ENCODE results near the gene CTNNBIP1.

Gene CTNNBIP1

DNA sequence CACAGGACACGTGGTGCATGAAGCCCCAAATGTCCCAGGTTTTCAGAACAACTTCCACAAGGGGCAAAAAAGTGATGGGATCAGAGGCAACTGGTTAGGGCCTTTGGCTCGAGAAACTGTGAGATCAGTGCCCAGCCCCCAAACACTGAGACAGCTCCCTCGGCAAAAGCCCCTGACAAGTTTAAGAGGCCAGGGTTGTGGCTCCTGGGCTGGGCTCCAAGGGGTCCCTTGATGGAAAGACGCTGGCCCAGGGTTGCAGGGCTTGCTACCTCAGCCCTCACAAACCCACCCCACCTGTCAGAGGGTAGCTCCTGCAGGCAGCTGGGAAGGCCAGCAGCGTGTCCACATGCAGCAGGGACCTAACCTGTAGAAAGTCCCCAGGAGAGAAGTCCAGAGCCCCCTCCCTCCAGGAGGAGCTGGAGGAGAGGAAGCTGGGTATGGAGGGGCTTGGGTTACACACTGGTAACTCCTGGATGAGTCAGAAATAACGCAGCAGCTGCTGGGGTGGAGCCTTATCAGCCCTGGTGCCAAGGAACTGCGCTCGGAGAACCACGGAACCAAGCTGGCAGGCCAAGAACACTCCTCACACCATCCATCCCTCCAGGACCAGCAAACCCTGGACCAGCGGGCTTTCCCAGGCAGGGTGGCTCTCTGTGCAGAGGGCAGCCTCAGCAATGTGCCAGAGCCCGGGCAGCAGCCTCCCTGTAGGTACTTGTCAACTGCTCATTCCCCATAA lies 37.5 kb downstream of the CTNNBIP1 start:
- H3K27ac ChIP-seq, result no peak overlapping the region
- H3K4me3 ChIP-seq, result no peak overlapping the region
- H3K9ac ChIP-seq, result no peak overlapping the region
- H3K36me3 ChIP-seq, result peaks cover 17% of the 10 kb centered on the region
- H3K27me3 ChIP-seq, result no peaks in the 10 kb centered on the region
- no peak for TF ChIP-seq Cebpa-rat (IDR thresholded peaks at IDR 0.05)
- H3K4me2 ChIP-seq, result peak overlapping the region; percentile 5; the same call in 1 of the 2 replicates
- no peaks in the 10 kb centered on the region for H3K9me3 ChIP-seq
- peaks cover 26% of the 10 kb centered on the region for H4K20me1 ChIP-seq
- peaks cover 45% of the 10 kb centered on the region for H3K4me1 ChIP-seq

- peaks cover 52% of the 10 kb centered on the region for H3K4me1 ChIP-seq
- H3K27me3 ChIP-seq, result no peaks in the 10 kb centered on the region
- no peak for TF ChIP-seq Cebpa-rat (IDR thresholded peaks at IDR 0.05)
- H3K9me3 ChIP-seq, result no peaks in the 10 kb centered on the region
- H3K9ac ChIP-seq, result no peak overlapping the region
- no peak overlapping the region for H3K4me3 ChIP-seq
- no peak overlapping the region for H3K27ac ChIP-seq
- H4K20me1 ChIP-seq, result peaks cover 20% of the 10 kb centered on the region; the same call in 1 of the 2 replicates
- H3K36me3 ChIP-seq, result peaks cover 17% of the 10 kb centered on the region
- H3K4me2 ChIP-seq, result peak overlapping the region; percentile 53
These were observed 38.2 kb downstream of the CTNNBIP1 start for GRCh38 chr1:9871707-9872425.

DNA sequence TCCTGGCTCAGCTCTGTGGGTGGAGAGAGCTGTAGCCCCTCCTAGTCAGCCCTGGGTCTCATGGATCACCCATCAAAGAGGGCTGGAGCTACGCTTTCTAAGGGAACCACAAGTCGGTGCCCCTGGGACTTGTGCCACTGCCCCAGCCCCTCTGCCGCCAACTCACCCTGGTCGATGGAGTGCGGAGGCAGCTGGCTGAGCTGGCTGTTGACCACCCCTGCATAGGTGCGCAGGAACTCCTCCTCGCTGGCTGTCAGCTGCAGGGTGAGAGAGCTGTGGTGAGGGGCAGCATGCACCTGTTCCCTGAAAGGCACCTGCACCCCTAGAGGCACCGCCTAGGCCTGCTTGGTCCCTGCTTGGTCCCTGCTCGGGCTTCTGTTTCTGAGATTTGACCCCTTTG lies 39.0 kb downstream of the CTNNBIP1 start:
- Histone ChIP-seq H4K20me1 (peaks cover 20% of the 10 kb centered on the region; the same call in 1 of the 2 replicates), H3K36me3 (peaks cover 17% of the 10 kb centered on the region), H3K9ac (no peak overlapping the region), H3K27ac (no peak overlapping the region), H3K27me3 (no peaks in the 10 kb centered on the region), H3K9me3 (no peaks in the 10 kb centered on the region), H3K4me1 (peaks cover 60% of the 10 kb centered on the region), H3K4me2 (peak overlapping the region; percentile 53), H3K4me3 (no peak overlapping the region)
- TF ChIP-seq Cebpa-rat (IDR thresholded peaks at IDR 0.05), result no peak

- Histone ChIP-seq H3K27me3 (no peaks in the 10 kb centered on the region), H3K9ac (no peak overlapping the region), H3K4me3 (no peak overlapping the region), H3K4me2 (peak overlapping the region; percentile 53), H3K36me3 (peaks cover 17% of the 10 kb centered on the region), H3K27ac (no peak overlapping the region), H4K20me1 (peaks cover 20% of the 10 kb centered on the region; the same call in 1 of the 2 replicates), H3K4me1 (peaks cover 65% of the 10 kb centered on the region), H3K9me3 (no peaks in the 10 kb centered on the region)
- TF ChIP-seq Cebpa-rat (IDR thresholded peaks at IDR 0.05), result no peak
These were observed 39.5 kb downstream of the CTNNBIP1 start for GRCh38 chr1:9870572-9870971.

- Histone ChIP-seq H3K4me3 (no peak overlapping the region), H3K36me3 (peaks cover 17% of the 10 kb centered on the region), H3K27me3 (no peaks in the 10 kb centered on the region), H3K4me2 (no peak overlapping the region), H3K27ac (no peak overlapping the region), H4K20me1 (peaks cover 20% of the 10 kb centered on the region; the same call in 1 of the 2 replicates), H3K9ac (no peak overlapping the region), H3K9me3 (no peaks in the 10 kb centered on the region), H3K4me1 (peaks cover 68% of the 10 kb centered on the region)
- TF ChIP-seq Cebpa-rat (IDR thresholded peaks at IDR 0.05), result no peak
These were observed 40.2 kb downstream of the CTNNBIP1 start for GRCh38 chr1:9869831-9870251.

GRCh38 chr1:9868244-9868590 lies 41.9 kb downstream of the CTNNBIP1 start:
- peaks cover 17% of the 10 kb centered on the region for H3K36me3 ChIP-seq
- peaks cover 78% of the 10 kb centered on the region for H3K4me1 ChIP-seq
- no peak overlapping the region for H3K4me2 ChIP-seq
- TF ChIP-seq Cebpa-rat (IDR thresholded peaks at IDR 0.05), result no peak
- peaks cover 17% of the 10 kb centered on the region; the same call in 1 of the 2 replicates for H4K20me1 ChIP-seq
- H3K9ac ChIP-seq, result no peak overlapping the region
- H3K27ac ChIP-seq, result no peak overlapping the region
- no peaks in the 10 kb centered on the region for H3K9me3 ChIP-seq
- no peak overlapping the region for H3K4me3 ChIP-seq
- H3K27me3 ChIP-seq, result no peaks in the 10 kb centered on the region

- no peaks in the 10 kb centered on the region for H3K9me3 ChIP-seq
- peaks cover 11% of the 10 kb centered on the region; the same call in 1 of the 2 replicates for H4K20me1 ChIP-seq
- no peak overlapping the region for H3K4me3 ChIP-seq
- H3K27me3 ChIP-seq, result no peaks in the 10 kb centered on the region
- no peak for TF ChIP-seq Cebpa-rat (IDR thresholded peaks at IDR 0.05)
- peak overlapping the region; percentile 85 for H3K4me2 ChIP-seq
- peaks cover 17% of the 10 kb centered on the region for H3K36me3 ChIP-seq
- H3K9ac ChIP-seq, result no peak overlapping the region
- no peak overlapping the region for H3K27ac ChIP-seq
- peaks cover 78% of the 10 kb centered on the region for H3K4me1 ChIP-seq
These were observed 42.4 kb downstream of the CTNNBIP1 start for GRCh38 chr1:9867408-9868243.

DNA sequence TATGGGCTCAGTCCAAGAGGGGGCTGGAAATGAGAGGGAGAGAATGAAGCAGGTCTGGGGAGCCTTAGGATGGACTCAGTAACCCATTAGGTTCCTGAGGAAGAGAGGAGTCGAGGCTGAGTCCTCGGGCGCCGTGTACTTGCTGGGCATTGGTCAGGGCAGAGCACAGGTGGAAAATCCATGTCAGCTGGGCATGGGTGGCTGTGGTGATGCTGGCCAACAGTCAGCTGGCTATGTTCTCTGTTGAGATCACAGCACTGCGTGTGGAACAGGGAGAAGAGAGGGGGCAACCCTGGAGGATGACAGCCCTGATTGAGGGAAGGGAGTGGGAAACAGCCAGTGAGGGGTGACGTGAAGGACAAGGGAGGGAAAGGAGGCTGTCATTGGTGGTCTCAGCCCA lies 43.2 kb downstream of the CTNNBIP1 start:
- no peak for TF ChIP-seq Cebpa-rat (IDR thresholded peaks at IDR 0.05)
- Histone ChIP-seq H3K36me3 (peaks cover 17% of the 10 kb centered on the region), H3K4me1 (peaks cover 79% of the 10 kb centered on the region), H3K27me3 (no peaks in the 10 kb centered on the region), H4K20me1 (peaks cover 3% of the 10 kb centered on the region; the same call in 1 of the 2 replicates), H3K4me2 (peak overlapping the region; percentile 85), H3K27ac (peak overlapping the region; percentile 55), H3K9me3 (no peaks in the 10 kb centered on the region), H3K4me3 (no peak overlapping the region), H3K9ac (peak overlapping the region; percentile 47; the same call in 1 of the 2 replicates)

DNA sequence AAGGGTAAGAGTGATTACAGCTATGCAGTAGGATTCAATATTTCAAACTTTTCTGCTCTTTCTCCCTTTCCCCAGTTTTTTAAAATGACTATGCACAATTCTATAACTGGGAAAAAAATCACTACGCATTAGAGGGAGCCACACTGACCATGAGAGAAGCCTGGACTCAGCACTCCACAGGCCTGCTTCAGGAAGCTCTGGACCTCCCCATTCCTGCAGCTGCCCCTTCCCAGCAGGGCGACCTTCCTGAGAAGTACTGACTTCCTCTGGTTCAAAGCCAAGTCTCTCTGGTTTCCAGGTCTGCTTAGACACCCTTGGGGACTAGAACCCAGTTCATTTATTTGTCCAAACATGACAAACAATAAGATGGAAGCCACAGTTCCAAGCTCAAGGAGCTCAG lies 44.3 kb downstream of the CTNNBIP1 start:
- Histone ChIP-seq H3K36me3 (peaks cover 17% of the 10 kb centered on the region), H3K9ac (peak overlapping the region; percentile 47; the same call in 1 of the 2 replicates), H3K27ac (peak overlapping the region; percentile 55), H3K27me3 (no peaks in the 10 kb centered on the region), H4K20me1 (0 out of 2 replicates have a peak, but pooled peaks cover 5% of the 10 kb centered on the region), H3K4me3 (no peak overlapping the region), H3K9me3 (no peaks in the 10 kb centered on the region), H3K4me2 (peak overlapping the region; percentile 85), H3K4me1 (peaks cover 79% of the 10 kb centered on the region)
- TF ChIP-seq Cebpa-rat (IDR thresholded peaks at IDR 0.05), result no peak

All from BLaER1 (cell line).